ENCODE measurements around the gene TTLL11. TPM values are rescaled to one million over a fixed set of nuclear protein-coding genes. Genes with fewer than 3 reads are reported as not detected.

The TTLL11 gene
- polyA plus RNA-seq, 1 of the 3 experiments (the other 2 are of a cell fraction): 6.8 TPM

DNA sequence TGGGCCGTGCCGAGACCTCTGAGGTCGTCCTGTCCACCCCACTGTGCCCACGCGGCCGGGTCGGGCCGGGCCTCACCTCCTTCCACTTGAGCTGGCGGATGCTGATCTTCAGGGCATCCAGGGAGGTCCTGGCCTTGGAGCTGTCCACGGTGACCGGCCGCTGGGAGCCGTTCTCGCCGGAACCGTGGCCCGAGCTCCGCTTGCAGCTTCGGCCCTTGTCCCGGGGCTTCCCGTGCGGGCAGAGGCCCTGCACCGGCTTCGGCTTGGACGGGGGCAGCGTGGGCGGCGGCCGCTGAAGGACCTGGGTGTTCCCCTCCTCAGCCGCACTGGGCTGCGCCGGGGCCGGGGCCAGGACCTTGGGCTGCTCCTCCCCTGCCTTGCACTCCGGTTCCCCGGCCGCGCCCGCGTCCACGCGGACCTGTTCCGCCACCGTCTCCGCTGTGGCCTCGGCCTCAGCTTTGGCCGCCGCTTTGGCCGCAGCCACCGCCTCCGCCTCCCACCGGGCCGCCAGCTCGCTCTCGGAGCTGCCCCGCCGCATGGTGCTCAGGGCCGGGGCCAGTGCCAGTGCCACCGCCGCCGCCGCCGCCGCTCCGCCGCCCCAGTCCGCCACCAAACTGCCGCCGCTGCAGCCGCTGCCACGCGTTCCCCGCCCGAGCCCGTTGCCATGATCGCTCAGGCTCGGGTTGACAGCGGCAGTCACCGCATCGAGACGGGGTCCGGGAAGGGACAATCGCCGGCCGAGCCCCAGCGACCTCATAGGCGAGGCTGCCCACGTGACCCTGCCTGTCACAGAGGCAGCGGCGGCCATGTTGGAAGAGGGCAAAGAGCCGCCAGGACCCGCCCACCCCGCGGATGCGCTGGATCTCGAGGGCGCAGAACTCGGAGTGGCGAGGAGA is at the start of gene TTLL11 (continued):
- TF ChIP-seq, protein P1, sequence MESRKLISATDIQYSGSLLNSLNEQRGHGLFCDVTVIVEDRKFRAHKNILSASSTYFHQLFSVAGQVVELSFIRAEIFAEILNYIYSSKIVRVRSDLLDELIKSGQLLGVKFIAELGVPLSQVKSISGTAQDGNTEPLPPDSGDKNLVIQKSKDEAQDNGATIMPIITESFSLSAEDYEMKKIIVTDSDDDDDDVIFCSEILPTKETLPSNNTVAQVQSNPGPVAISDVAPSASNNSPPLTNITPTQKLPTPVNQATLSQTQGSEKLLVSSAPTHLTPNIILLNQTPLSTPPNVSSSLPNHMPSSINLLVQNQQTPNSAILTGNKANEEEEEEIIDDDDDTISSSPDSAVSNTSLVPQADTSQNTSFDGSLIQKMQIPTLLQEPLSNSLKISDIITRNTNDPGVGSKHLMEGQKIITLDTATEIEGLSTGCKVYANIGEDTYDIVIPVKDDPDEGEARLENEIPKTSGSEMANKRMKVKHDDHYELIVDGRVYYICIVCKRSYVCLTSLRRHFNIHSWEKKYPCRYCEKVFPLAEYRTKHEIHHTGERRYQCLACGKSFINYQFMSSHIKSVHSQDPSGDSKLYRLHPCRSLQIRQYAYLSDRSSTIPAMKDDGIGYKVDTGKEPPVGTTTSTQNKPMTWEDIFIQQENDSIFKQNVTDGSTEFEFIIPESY (IDR thresholded peaks at IDR 0.05; ENCODE audit: borderline replicate concordance, low read depth): 0 out of 2 replicates have a peak, but pooled peaks have one; percentile 35
- peak; percentile 31; the same call in 1 of the 2 replicates for TF ChIP-seq NFIC (IDR thresholded peaks at IDR 0.05; ENCODE audit: borderline replicate concordance)
- TF ChIP-seq TEAD4 (IDR thresholded peaks at IDR 0.05; ENCODE audit: borderline replicate concordance, insufficient read depth): no peak
- peak; percentile 99 for TF ChIP-seq MXI1 (IDR thresholded peaks at IDR 0.05; ENCODE audit: low read depth, low read length)
- peak; percentile 39; the same call in 1 of the 2 replicates for TF ChIP-seq NRF1 (IDR thresholded peaks at IDR 0.05; ENCODE audit: low read depth, low read length)
- TF ChIP-seq FOXJ3 (CRISPR knock-in tag; IDR thresholded peaks at IDR 0.05): no peak
- 0 out of 2 replicates have a peak, but pooled peaks have one; percentile 44 for TF ChIP-seq TAF1 (IDR thresholded peaks at IDR 0.05; ENCODE audit: borderline replicate concordance, low read depth, low read length)

GRCh38 chr9:122141671-122142070 is 48.6 kb upstream of the TTLL11 start:
- Histone ChIP-seq H3K79me2 (ENCODE audit: insufficient read depth) (no peaks in the 10 kb centered on the region), H3F3A (replicated peaks; ENCODE audit: insufficient read depth) (peaks cover 4% of the 10 kb centered on the region), H3K27me3 (ENCODE audit: insufficient read depth) (no peaks in the 10 kb centered on the region), H3K9me2 (no peaks in the 10 kb centered on the region), H2AFZ (ENCODE audit: low read depth) (no peak overlapping the region), H4K20me1 (ENCODE audit: insufficient read depth) (no peaks in the 10 kb centered on the region), H3K36me3 (replicated peaks in 1 of 2; ENCODE audit: control insufficient read depth in 1 of 2, insufficient read depth in 2 of 2, low read length in 1 of 2) (peaks cover 15 to 38% of the 10 kb centered on the region in 2 experiments), H3K9ac (no peak overlapping the region), H3K4me2 (no peak overlapping the region), H3K4me1 (ENCODE audit: control insufficient read depth in 1 of 2, insufficient read depth in 2 of 2, low read depth in 1 of 2, low read length in 1 of 2) (no peaks in the 10 kb centered on the region), H3K27ac (ENCODE audit: low read depth in 2 of 2, low read length in 1 of 2) (no peak overlapping the region), H3K4me3 (ENCODE audit: low read depth in 2 of 2, low read length in 1 of 2) (no peak overlapping the region), H3K9me3 (no peaks in the 10 kb centered on the region)
- DNase-seq: no peak
- ChIA-PET CTCF (interaction anchor here (1.3 to 1.9 kb wide), 2 partner anchors 17 to 42 kb away, joined by 5 to 7 read pairs; no protein-coding TSS in a partner anchor), POLR2A (no interaction called here)
- over 99% methylated on average over 5 of the region's 5 CpGs for WGBS (ENCODE audit: low lambda C conversion rate)
- TF ChIP-seq NFIC (IDR thresholded peaks at IDR 0.05; ENCODE audit: borderline replicate concordance): no peak
- no peak for TF ChIP-seq EZH2phosphoT487 (IDR thresholded peaks at IDR 0.05; ENCODE audit: borderline replicate concordance, low read depth)
- no peak for TF ChIP-seq NRF1 (IDR thresholded peaks at IDR 0.05; ENCODE audit: low read depth, low read length)
- no peak for TF ChIP-seq CHD2 (IDR thresholded peaks at IDR 0.05; ENCODE audit: low read length, partially characterized antibody)
- no peak for TF ChIP-seq EP300 (IDR thresholded peaks at IDR 0.05; ENCODE audit: borderline replicate concordance in 1 of 2, low read depth in 1 of 2, low read length in 1 of 2)
- TF ChIP-seq USF1 (IDR thresholded peaks at IDR 0.05; ENCODE audit: borderline replicate concordance, low read depth): no peak
- no peak for TF ChIP-seq FOXM1 (IDR thresholded peaks at IDR 0.05; ENCODE audit: low read depth)
- no peak for TF ChIP-seq REST (IDR thresholded peaks at IDR 0.05; ENCODE audit: low read depth, low read length)
- TF ChIP-seq FOSL2 (IDR thresholded peaks at IDR 0.05; ENCODE audit: borderline replicate concordance, low read depth): no peak
- TF ChIP-seq, protein P2, sequence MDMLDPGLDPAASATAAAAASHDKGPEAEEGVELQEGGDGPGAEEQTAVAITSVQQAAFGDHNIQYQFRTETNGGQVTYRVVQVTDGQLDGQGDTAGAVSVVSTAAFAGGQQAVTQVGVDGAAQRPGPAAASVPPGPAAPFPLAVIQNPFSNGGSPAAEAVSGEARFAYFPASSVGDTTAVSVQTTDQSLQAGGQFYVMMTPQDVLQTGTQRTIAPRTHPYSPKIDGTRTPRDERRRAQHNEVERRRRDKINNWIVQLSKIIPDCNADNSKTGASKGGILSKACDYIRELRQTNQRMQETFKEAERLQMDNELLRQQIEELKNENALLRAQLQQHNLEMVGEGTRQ (IDR thresholded peaks at IDR 0.05; ENCODE audit: borderline replicate concordance, low read depth, low read length): no peak
- TF ChIP-seq MEF2A (IDR thresholded peaks at IDR 0.05; ENCODE audit: borderline replicate concordance, low read depth): no peak
- TF ChIP-seq, protein P1 (IDR thresholded peaks at IDR 0.05; ENCODE audit: borderline replicate concordance, low read depth): no peak
- TF ChIP-seq TAF1 (IDR thresholded peaks at IDR 0.05; ENCODE audit: borderline replicate concordance, low read depth, low read length): no peak

All from SK-N-SH (cell line).